OCI-LY1 (cell line): ENCODE results near the gene ZAP70.

Experiments
- EZH2 ChIP-seq: fragments of 200-600 bp; sonication (generic), shearing (Covaris generic); IDR thresholded peaks from 2 replicates; pipeline ENCODE4 v1.8.0; 2017; ENCODE audit warnings: borderline replicate concordance, mixed run types, mild to moderate bottlenecking, antibody characterized with exemption, low read length, moderate library complexity, mixed read lengths
- TF ChIP-seq, protein P1 (sequence below): fragments of 200-600 bp; sonication (generic), shearing (Covaris generic); IDR thresholded peaks from 2 replicates; pipeline ENCODE4 v1.5.1; 2017; ENCODE audit warnings: mild to moderate bottlenecking, antibody characterized with exemption, low read length, moderate library complexity, mixed read lengths

DNA sequence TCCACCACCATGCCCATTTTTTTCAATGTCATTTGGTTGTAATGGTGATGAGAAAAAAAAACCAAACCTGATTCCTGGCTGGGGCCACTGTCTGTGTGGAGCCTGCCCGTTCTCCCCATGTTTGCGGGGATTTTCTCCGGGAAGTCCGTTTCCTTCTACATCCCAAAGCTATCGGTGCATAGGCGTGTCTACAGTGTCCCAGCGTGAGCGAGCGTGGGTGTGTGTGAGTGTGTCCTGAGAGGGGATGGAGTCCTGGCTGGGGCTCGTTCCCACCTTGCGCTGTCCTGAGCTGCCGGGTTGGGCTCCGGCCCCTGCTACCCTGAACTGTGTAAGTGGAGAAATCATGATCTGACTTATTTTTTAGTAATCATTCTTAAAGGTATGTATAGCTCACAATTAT is 7.3 kb upstream of the ZAP70 start:
- TF ChIP-seq, protein P1, sequence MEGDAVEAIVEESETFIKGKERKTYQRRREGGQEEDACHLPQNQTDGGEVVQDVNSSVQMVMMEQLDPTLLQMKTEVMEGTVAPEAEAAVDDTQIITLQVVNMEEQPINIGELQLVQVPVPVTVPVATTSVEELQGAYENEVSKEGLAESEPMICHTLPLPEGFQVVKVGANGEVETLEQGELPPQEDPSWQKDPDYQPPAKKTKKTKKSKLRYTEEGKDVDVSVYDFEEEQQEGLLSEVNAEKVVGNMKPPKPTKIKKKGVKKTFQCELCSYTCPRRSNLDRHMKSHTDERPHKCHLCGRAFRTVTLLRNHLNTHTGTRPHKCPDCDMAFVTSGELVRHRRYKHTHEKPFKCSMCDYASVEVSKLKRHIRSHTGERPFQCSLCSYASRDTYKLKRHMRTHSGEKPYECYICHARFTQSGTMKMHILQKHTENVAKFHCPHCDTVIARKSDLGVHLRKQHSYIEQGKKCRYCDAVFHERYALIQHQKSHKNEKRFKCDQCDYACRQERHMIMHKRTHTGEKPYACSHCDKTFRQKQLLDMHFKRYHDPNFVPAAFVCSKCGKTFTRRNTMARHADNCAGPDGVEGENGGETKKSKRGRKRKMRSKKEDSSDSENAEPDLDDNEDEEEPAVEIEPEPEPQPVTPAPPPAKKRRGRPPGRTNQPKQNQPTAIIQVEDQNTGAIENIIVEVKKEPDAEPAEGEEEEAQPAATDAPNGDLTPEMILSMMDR: no peak
- no peak for TF ChIP-seq EZH2
